ENCODE results near the gene KIF5A. TPM values are rescaled to one million over a fixed set of nuclear protein-coding genes. Genes with fewer than 3 reads are reported as not detected.

KIF5A gene
- polyA plus RNA-seq, 5 donors: 4.6 to 6.1 (median 5.1) TPM

- DNase-seq: no peak
These were observed 30.1 kb upstream of the KIF5A start for GRCh38 chr12:57519796-57520052.

GRCh38 chr12:57520053-57520818, 29.6 kb upstream of the KIF5A start, which contains the start of gene DDIT3:
TSS of gene DDIT3 (minus strand) at chr12:57520514. CDS start at chr12:57517406, 3,108 bp downstream.
- DNase-seq: peak; percentile 99

GRCh38 chr12:57521525-57522010, 28.3 kb upstream of the KIF5A start:
- DNase-seq: no peak

- DNase-seq: peak; percentile 91
These were observed 27.6 kb upstream of the KIF5A start, which contains the start of gene MBD6 for GRCh38 chr12:57522011-57522886. TSS of gene MBD6 (plus strand) at chr12:57522824. CDS start at chr12:57524304, 1,480 bp downstream.

- DNase-seq: peak; percentile 76 to 77
These were observed 26.7 kb upstream of the KIF5A start for GRCh38 chr12:57522887-57523705.

- no peak for DNase-seq
These were observed 25.9 kb upstream of the KIF5A start for GRCh38 chr12:57523706-57524614.

GRCh38 chr12:57524814-57525614, 24.8 kb upstream of the KIF5A start:
- DNase-seq: no peak

GRCh38 chr12:57525615-57526383, 24.0 kb upstream of the KIF5A start:
- no peak for DNase-seq

- DNase-seq: no peak
These were observed 23.2 kb upstream of the KIF5A start for GRCh38 chr12:57526477-57527126.

- no peak for DNase-seq
These were observed 22.7 kb upstream of the KIF5A start for GRCh38 chr12:57527184-57527583.

GRCh38 chr12:57528176-57528575, 21.7 kb upstream of the KIF5A start:
- no peak for DNase-seq

- DNase-seq: no peak
These were observed 20.9 kb upstream of the KIF5A start for GRCh38 chr12:57528831-57529555.

- DNase-seq: no peak
These were observed 20.0 kb upstream of the KIF5A start for GRCh38 chr12:57529831-57530230.

GRCh38 chr12:57530396-57531142, 19.3 kb upstream of the KIF5A start:
- DNase-seq: no peak

GRCh38 chr12:57531836-57532235, 18.0 kb upstream of the KIF5A start:
- DNase-seq: no peak

GRCh38 chr12:57533108-57533507, 16.7 kb upstream of the KIF5A start:
- DNase-seq: no peak

- no peak for DNase-seq
These were observed 15.6 kb upstream of the KIF5A start for GRCh38 chr12:57534250-57534649.

Measured in right lung (tissue), 5 donors.